Kasumi-1 (cell line): ENCODE results near the gene BTN3A1.
"Not testable (repeated sequence)": the region's sequence is repeated elsewhere in the genome, so short reads cannot be mapped to it uniquely, and the experiment has no call there.

Experiments used
- DNase-seq, 2 experiments: peaks; one replicate each; lab custom pipeline; 2025; lab: John Stamatoyannopoulos, UW

Gene BTN3A1

GRCh38 chr6:26441977-26442376, 39.9 kb downstream of the BTN3A1 start:
- no peak for DNase-seq

DNA sequence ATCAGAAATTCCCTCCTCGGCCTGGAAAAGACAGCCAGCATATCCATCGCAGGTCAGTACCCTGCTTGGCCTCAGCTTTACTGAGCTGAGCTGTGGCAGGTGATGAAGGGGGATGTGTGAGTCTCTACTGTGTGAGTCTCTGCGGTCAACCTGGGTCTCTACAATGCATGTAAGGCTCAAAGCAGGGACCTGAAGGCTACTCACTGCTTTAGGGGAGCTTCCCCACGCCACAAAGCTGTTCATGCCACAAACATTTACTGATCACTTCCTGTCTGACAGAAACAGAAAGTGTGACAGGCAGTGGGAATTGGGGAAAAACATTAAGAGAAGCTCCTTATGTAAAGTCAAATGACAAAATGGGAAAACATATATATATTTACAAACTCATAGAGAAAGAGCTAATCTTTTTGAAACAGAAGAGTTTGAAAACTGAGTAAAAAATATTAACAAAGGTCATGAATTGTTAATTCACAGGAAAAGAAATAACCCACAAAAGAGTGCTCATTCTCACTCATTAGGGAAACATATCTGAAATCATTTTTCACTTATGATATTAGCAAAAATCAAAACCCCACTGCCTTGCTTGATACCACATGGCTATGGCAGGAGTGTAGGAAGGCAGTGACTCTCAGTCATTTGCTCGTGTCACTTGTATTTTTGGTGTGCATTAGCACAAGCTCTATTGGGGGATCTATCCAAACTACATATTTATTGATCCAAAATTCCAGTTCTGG, 44.0 kb downstream of the BTN3A1 start:
- no peak for DNase-seq

- DNase-seq, result no peak
Observed at GRCh38 chr6:26447257-26447656, 45.2 kb downstream of the BTN3A1 start.

DNA sequence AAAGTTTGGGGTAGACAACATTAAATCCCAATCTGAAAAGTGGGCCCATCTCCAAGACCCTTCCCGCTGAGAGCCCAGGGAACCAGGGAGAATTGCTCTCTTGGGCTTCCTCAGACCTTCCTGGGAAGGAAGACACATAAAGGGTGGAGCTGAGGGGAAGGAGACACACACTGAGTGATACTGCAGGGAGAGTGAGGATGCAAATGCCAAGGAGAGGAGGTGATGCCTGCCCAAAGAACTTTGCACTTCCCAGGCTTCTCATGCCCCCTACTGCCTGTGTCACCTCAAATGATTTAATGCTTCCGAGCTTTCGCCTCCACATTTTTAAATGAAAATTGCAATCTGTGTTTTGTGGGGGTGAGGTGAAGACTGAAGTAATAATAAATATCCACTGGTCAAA, 48.2 kb downstream of the BTN3A1 start:
- DNase-seq, result no peak

- no peak for DNase-seq
Observed at GRCh38 chr6:26452631-26453235, 50.7 kb downstream of the BTN3A1 start.

DNA sequence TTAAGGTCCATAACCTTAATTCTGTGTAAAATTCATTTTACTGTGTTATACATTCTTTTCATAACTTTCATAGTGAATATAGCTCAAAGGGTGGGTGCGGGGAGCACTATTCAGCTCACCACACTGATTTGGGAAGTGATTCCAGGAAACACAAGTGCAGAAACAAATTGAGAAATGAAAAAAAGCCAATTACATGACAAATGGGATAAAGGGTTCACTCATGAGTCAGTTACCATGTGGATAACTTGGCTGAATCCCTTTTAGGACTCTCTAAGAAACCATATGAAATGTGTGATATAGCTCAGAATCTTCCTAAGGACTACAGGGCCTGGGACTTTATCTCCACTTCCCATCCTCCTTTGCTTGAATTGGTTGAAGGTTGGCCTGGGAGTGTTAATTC, 52.6 kb downstream of the BTN3A1 start:
- DNase-seq, result no peak

DNA sequence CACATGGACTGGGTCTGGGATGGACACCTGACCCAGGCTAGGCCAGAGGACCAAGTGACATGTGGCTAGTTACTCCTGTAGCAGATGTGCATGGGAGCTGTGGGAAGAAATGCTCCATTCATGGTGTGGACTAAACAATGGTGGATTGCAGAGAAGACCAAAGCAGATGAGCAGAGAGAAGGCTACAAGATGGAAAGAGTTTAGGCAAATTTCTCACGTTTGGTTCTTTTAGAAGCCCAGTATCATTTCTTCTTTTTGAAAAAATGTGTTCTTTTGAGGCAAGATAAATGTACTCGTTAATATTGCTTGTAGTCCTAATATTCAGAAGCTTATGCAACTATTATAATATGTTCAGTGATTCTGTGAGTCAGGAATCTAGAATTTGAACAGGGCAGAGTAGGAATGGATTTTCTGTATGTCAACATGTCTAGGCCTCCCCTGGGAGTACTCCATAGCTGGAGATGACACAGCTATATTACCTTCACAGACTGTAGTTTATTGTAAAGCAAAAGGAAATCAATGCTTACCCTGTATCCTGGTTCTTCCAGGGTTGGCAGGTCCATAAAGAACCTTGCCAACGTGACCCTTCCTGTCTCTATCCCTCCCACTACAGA, 53.4 kb downstream of the BTN3A1 start:
- no peak for DNase-seq

DNA sequence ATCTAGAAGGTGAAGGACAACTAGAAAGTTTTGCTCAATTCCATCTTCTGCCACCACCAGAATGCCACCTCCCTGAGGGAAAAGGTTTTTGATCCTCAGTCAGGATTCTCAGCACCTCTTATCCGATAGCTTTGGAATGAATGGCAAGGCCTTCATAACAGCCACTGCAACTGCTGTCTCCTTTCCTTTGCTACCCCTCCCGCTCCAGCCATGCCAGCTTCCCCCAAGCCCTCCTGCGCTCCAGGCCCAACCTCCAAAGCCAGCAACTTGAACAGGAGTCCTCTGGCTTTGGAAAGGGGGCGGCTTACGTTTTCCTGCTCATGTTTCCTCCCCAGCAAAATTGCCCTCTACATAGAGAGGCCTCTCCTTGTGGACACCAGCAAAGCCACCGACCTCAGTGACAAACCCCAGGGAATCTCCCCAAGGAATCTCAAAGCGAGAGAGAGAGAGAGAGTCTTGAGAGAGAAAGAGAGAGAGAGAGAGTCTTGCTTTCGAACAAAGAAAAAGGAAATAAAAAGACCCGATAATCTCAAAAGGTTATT, 55.3 kb downstream of the BTN3A1 start:
- DNase-seq, result peak in 1 of 2 experiments; percentile 46

- DNase-seq, result peak; percentile 93 to 95
Observed at GRCh38 chr6:26457806-26458688, 56.0 kb downstream of the BTN3A1 start, which contains the start of gene BTN2A1. TSS of gene BTN2A1 (plus strand) at chr6:26457955. CDS start at chr6:26458637, 682 bp downstream.

GRCh38 chr6:26459023-26459810, 57.1 kb downstream of the BTN3A1 start:
- no peak for DNase-seq

- not testable (repeated sequence) for DNase-seq
Observed at GRCh38 chr6:26461353-26461752, 59.3 kb downstream of the BTN3A1 start.

GRCh38 chr6:26464014-26464413, 61.9 kb downstream of the BTN3A1 start:
- no peak for DNase-seq

- no peak for DNase-seq
Observed at GRCh38 chr6:26464416-26465131, 62.5 kb downstream of the BTN3A1 start.
